K562 (cell line): ENCODE results near the gene PEAR1. TPM values are rescaled to one million over a fixed set of nuclear protein-coding genes. Genes with fewer than 3 reads are reported as not detected.

Experiments used
- CBFB ChIP-seq: sonication (generic); formaldehyde crosslinking; IDR thresholded peaks from 2 replicates; pipeline ENCODE4 v1.4.0; 2020; ENCODE audit warnings: mild to moderate bottlenecking, missing genetic modification reagents
- EWSR1 ChIP-seq: fragments of 450-650 bp; IDR thresholded peaks from 2 replicates; pipeline ENCODE4 v1.6.1; 2018; ENCODE audit warnings: borderline replicate concordance, mild to moderate bottlenecking, low read depth, moderate library complexity; ENCODE audit not compliant: partially characterized antibody
- GTF2F1 ChIP-seq: IDR thresholded peaks from 2 replicates; pipeline ENCODE4 v1.6.1; 2011; ENCODE audit warnings: low read depth, low read length, improper control_type of control experiment
- HDGF ChIP-seq: fragments of 450-650 bp; IDR thresholded peaks from 2 replicates; pipeline ENCODE4 v1.6.1; 2016
- JUN ChIP-seq, 2 experiments: sonication (generic) in 1 of 2; formaldehyde crosslinking in 1 of 2; IDR thresholded peaks; 2 replicates each; pipeline versions ENCODE4 v1.6.1 to v1.8.0; 2012 to 2022; ENCODE audit warnings: borderline replicate concordance in 2 of 2, mild to moderate bottlenecking in 2 of 2, improper control_type of control experiment in 1 of 2, low read depth in 1 of 2, low read length in 1 of 2, missing genetic modification reagents in 1 of 2
- JUND ChIP-seq, 2 experiments: IDR thresholded peaks; 2 replicates in 1 of 2; 3 replicates in 1 of 2; pipeline ENCODE4 v1.6.1; 2011; ENCODE audit warnings: borderline replicate concordance in 2 of 2, low read depth in 2 of 2, low read length in 2 of 2, improper control_type of control experiment in 1 of 2, missing biosample characterization in 1 of 2, missing genetic modification characterization in 1 of 2, missing genetic modification reagents in 1 of 2
- LCOR ChIP-seq: sonication (generic); formaldehyde crosslinking; IDR thresholded peaks from 2 replicates; pipeline ENCODE4 v1.8.0; 2022; ENCODE audit warnings: mild to moderate bottlenecking, missing genetic modification reagents
- MLLT1 ChIP-seq, 2 experiments: fragments of 450-650 bp; IDR thresholded peaks; 2 replicates each; pipeline ENCODE4 v1.6.1; 2016
- MLX ChIP-seq, 2 experiments: fragments of 450-650 bp in 1 of 2; sonication (generic) in 1 of 2; formaldehyde crosslinking; conservative IDR thresholded peaks; 2 replicates each; pipeline versions ENCODE4 v1.4.0 to v1.8.1; 2020 to 2022; ENCODE audit warnings: mild to moderate bottlenecking in 1 of 2, missing genetic modification reagents in 1 of 2
- NCOA2 ChIP-seq, 2 experiments: fragments of 450-650 bp; IDR thresholded peaks; 2 replicates each; pipeline ENCODE4 v1.6.1; 2018; ENCODE audit warnings: mild to moderate bottlenecking in 2 of 2, moderate library complexity in 1 of 2; ENCODE audit not compliant: partially characterized antibody in 2 of 2
- RCOR1 ChIP-seq, 2 experiments: IDR thresholded peaks; 2 replicates each; pipeline ENCODE4 v1.6.1; 2012; ENCODE audit warnings: low read depth in 2 of 2, low read length in 2 of 2, borderline replicate concordance in 1 of 2, improper control_type of control experiment in 1 of 2
- TOE1 ChIP-seq, 2 experiments: fragments of 450-650 bp in 1 of 2; sonication (generic) in 1 of 2; formaldehyde crosslinking in 1 of 2; IDR thresholded peaks; 2 replicates each; pipeline versions ENCODE4 v1.7.1 to v1.8.0; 2016 to 2022; ENCODE audit warnings: borderline replicate concordance in 2 of 2, mild to moderate bottlenecking in 2 of 2, antibody characterized with exemption in 1 of 2, inconsistent platforms in 1 of 2, low read depth in 1 of 2, missing genetic modification reagents in 1 of 2, moderate library complexity in 1 of 2
- ZBTB11 ChIP-seq, 3 experiments: fragments of 200-800 bp in 1 of 3; fragments of 250-450 bp in 1 of 3; fragments of 450-650 bp in 1 of 3; sonication (Bioruptor Pico) in 1 of 3; sonication (Bioruptor generic) in 1 of 3; formaldehyde crosslinking in 1 of 3; IDR thresholded peaks; 2 replicates each; pipeline versions ENCODE4 v1.6.1 to v1.8.0; 2016 to 2022; ENCODE audit warnings: mild to moderate bottlenecking in 2 of 3, missing genetic modification characterization in 2 of 3, missing compliant biosample characterization in 1 of 3, moderate library complexity in 1 of 3
- ZBTB17 ChIP-seq: fragments of 450-650 bp; formaldehyde crosslinking; IDR thresholded peaks from 2 replicates; pipeline ENCODE4 v1.4.0; 2020; ENCODE audit warnings: mild to moderate bottlenecking
- ZBTB43 ChIP-seq: sonication (generic); formaldehyde crosslinking; IDR thresholded peaks from 2 replicates; pipeline ENCODE4 v1.8.0; 2023; ENCODE audit warnings: mild to moderate bottlenecking, missing genetic modification reagents
- ZBTB7A ChIP-seq: IDR thresholded peaks from 2 replicates; pipeline ENCODE4 v1.6.1; 2011; ENCODE audit warnings: low read depth, mild to moderate bottlenecking, low read length, moderate library complexity, borderline replicate concordance; ENCODE audit not compliant: control insufficient read depth
- polyA plus RNA-seq, 8 experiments: library from polyadenylated mRNA; depleted of rRNA in 4 of 8; stranded (reverse) in 5 of 8; unstranded in 3 of 8; fragments of >200 nt; fragmentation: Nextera tagmentation in 2 of 8; fragmentation: Illumina TruSeq in 1 of 8; extraction: Ambion mirVana in 2 of 8; extraction: Trizol in 1 of 8; gene quantifications; 2 replicates each; pipeline versions ENCODE4 v1.2.1 to v1.2.3, GENCODE V29; 2011 to 2014; ENCODE audit warnings: inconsistent platforms in 1 of 8, missing spikeins in 1 of 8
- total RNA-seq, 7 experiments: library from RNA; depleted of rRNA in 6 of 7; stranded (reverse); fragments of >200 nt in 6 of 7; fragmentation: Illumina TruSeq in 2 of 7; extraction: Trizol in 2 of 7; gene quantifications; 2 replicates each; pipeline versions ENCODE4 v1.2.1 to v1.2.3, GENCODE V29; 2011 to 2021; ENCODE audit warnings: low replicate concordance in 1 of 7

PEAR1 gene
- total and polyA plus RNA-seq, 9 of the 15 experiments (the other 6 are each of a cell fraction or from before 2014, with no cell fraction given), result 0.87 to 13.9 (median 6.1) TPM

- no peak for TF ChIP-seq ZBTB43
- TF ChIP-seq RCOR1 (IDR thresholded peaks at IDR 0.05; ENCODE audit: borderline replicate concordance in 1 of 2, low read depth in 2 of 2, low read length in 2 of 2), result peak in 1 of 2 experiments; percentile 73; a peak in 2 of 4 replicates
- TF ChIP-seq MLLT1 (IDR thresholded peaks at IDR 0.05), result peak in 1 of 2 experiments; percentile 67; a peak in 1 of 4 replicates
- TF ChIP-seq EWSR1, result no peak
- TF ChIP-seq HDGF, result 0 out of 2 replicates have a peak, but pooled peaks have one; percentile 46
- peak; percentile 70; the same call in 1 of the 2 replicates for TF ChIP-seq JUND (IDR thresholded peaks at IDR 0.05; ENCODE audit: borderline replicate concordance, low read depth, low read length)
- peak; percentile 43; the same call in 1 of the 3 replicates for TF ChIP-seq JUND (tag; IDR thresholded peaks at IDR 0.05; ENCODE audit: borderline replicate concordance, low read depth, low read length)
- TF ChIP-seq NCOA2 (IDR thresholded peaks at IDR 0.05; ENCODE audit: partially characterized antibody in 2 of 2), result no peak
- TF ChIP-seq ZBTB7A, result peak; percentile 82
- TF ChIP-seq ZBTB17 (CRISPR knock-in tag), result 0 out of 2 replicates have a peak, but pooled peaks have one; percentile 48
- no peak for TF ChIP-seq MLX (CRISPR knock-in tag; conservative IDR thresholded peaks at IDR 0.05)
- TF ChIP-seq JUN (IDR thresholded peaks at IDR 0.05; ENCODE audit: borderline replicate concordance, low read depth, low read length), result 0 out of 2 replicates have a peak, but pooled peaks have one; percentile 36
- no peak for TF ChIP-seq JUN (CRISPR knock-in tag; IDR thresholded peaks at IDR 0.05; ENCODE audit: borderline replicate concordance)
- TF ChIP-seq LCOR (CRISPR knock-in tag), result peak; percentile 87; the same call in 1 of the 2 replicates
- peak; percentile 98 for TF ChIP-seq CBFB
- no peak for TF ChIP-seq GTF2F1
- peak in 1 of 3 experiments; percentile 58; a peak in 2 of 6 replicates for TF ChIP-seq ZBTB11 (CRISPR knock-in tag; IDR thresholded peaks at IDR 0.05)
- peak; percentile 43; the same call in 1 of the 2 replicates for TF ChIP-seq TOE1 (IDR thresholded peaks at IDR 0.05; ENCODE audit: borderline replicate concordance)
- no peak for TF ChIP-seq TOE1 (CRISPR knock-in tag; IDR thresholded peaks at IDR 0.05; ENCODE audit: borderline replicate concordance, low read depth)
Measured at GRCh38 chr1:156920233-156921052, 26.9 kb downstream of the PEAR1 start, which contains the start of gene LRRC71 (continued).
